GM12873 (cell line): ENCODE measurements around the gene LRRFIP2.

ENCODE experiments used
- CTCF ChIP-seq: IDR thresholded peaks from 2 replicates; pipeline ENCODE4 v1.5.1; 2012; ENCODE audit warnings: low read depth, mild to moderate bottlenecking, moderate library complexity, low read length, control low read depth; ENCODE audit not compliant: insufficient read depth; ENCODE audit errors: missing control alignments

LRRFIP2 gene

GRCh38 chr3:37174532-37175126, at the start of gene LRRFIP2:
Gene LRRFIP2 (minus strand): TSS chr3:37174582. CDS start chr3:37148983, 25,599 bp downstream.
- TF ChIP-seq CTCF: no peak

- no peak for TF ChIP-seq CTCF
These were observed 49.2 kb upstream of the LRRFIP2 start for GRCh38 chr3:37223576-37223975.

- TF ChIP-seq CTCF: no peak
These were observed 48.8 kb upstream of the LRRFIP2 start for GRCh38 chr3:37223141-37223558.

- TF ChIP-seq CTCF: no peak
These were observed 47.0 kb upstream of the LRRFIP2 start for GRCh38 chr3:37221407-37221806.

- no peak for TF ChIP-seq CTCF
These were observed 44.9 kb upstream of the LRRFIP2 start for GRCh38 chr3:37219266-37219665.

GRCh38 chr3:37218206-37218605, 43.8 kb upstream of the LRRFIP2 start:
- no peak for TF ChIP-seq CTCF

- TF ChIP-seq CTCF: no peak
These were observed 42.9 kb upstream of the LRRFIP2 start for GRCh38 chr3:37217098-37217849.
